Thyroid gland (tissue), 4 donors: ENCODE data around the gene COX6B2.

Experiments
- CTCF ChIP-seq, 6 experiments: fragments of 200-600 bp in 3 of 6; fragments of 450-650 bp in 3 of 6; sonication (generic) in 3 of 6; IDR thresholded peaks; one replicate each; pipeline ENCODE4 v1.5.1; 2016 to 2019; ENCODE audit warnings: antibody characterized with exemption in 6 of 6, mild to moderate bottlenecking in 2 of 6, inconsistent platforms in 1 of 6, moderate library complexity in 1 of 6
- POLR2A ChIP-seq, 2 donors: fragments of 450-650 bp; IDR thresholded peaks; one replicate each; pipeline ENCODE4 v1.6.1; 2017; ENCODE audit warnings: antibody characterized with exemption in 2 of 2, mild to moderate bottlenecking in 2 of 2, moderate library complexity in 1 of 2

DNA sequence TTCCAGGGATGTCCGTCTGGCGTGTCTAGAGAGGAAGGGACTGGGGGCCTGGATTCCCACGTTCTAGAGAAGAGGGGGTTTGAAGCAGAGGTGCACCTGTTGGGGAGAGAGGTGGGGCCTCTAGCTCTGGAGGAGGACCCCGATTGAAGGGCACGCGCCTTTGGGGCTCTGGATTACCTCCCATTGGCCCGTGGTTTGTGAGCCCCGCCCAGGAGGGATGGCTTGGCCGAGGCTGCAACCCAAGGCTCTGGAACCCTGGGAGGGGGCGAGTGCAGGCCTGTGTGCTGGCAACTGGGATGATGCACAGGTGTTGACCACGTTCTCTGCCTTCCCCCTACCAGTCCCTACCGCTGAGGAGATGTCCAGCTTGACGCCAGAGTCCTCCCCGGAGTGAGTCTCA is 49.5 kb downstream of the COX6B2 start:
- TF ChIP-seq CTCF (IDR thresholded peaks at IDR 0.05) (no peak), POLR2A (IDR thresholded peaks at IDR 0.05) (no peak)
